HG03565 (cell line): ENCODE data around the gene TMEM51.
"Not testable (repeated sequence)": the region's sequence is repeated elsewhere in the genome, so short reads cannot be mapped to it uniquely, and the experiment has no call there.

Experiments used
- ATAC-seq: cut with Tn5 transposase; IDR thresholded peaks from one replicate; pipeline ENCODE4 v1.9.1; 2021; ENCODE audit warnings: mild to moderate bottlenecking, moderate library complexity; ENCODE audit not compliant: unreplicated experiment

Gene TMEM51

DNA sequence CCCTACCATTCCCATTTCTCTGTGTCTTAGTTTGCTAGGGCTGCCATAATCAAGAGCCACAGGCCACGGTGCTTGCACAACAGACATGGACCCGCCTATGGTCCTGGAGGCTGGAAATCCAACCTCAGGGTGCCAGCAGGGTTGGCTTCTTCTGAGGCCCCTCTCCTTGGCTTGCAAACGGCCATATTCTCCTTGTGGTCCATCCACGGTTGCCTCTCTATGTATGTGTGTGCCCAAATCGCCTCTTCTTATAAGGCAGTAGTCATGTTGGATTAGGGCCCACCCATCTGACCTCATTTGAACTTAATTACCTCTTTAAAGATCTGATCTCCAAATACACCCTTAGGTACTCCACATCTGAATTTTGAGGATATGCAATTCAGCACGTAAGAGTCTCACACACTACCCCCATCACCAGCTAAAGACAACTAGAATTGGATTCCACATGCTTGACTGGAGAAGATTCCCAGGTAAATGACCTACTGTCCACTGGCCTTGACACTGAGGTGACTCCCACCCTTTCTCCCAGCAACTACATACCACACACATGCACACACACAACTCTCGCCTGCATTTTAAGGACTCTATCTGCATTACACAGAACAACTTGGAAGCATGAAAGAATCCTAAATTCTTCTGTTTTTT lies 28.3 kb upstream of the TMEM51 start:
- ATAC-seq, result no peak

DNA sequence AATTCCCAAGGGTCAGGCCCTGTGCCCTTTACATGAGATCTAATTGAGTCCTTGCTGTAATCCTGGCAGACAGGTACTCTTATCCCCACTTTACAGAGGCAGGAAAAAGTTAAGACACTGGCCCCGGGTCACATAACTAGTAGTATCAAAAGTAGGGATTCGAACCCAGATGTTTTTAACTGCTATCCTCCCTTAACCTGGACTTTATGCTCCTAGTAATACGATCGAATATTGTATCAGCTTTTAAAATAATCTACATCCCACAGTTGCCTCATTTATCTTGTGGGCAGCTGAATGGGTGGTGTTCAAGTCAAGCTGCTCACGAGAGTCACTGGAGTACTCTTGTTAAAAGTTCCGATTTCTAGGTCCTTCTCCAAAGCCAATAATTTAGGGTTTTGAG lies 25.5 kb upstream of the TMEM51 start:
- ATAC-seq, result no peak

DNA sequence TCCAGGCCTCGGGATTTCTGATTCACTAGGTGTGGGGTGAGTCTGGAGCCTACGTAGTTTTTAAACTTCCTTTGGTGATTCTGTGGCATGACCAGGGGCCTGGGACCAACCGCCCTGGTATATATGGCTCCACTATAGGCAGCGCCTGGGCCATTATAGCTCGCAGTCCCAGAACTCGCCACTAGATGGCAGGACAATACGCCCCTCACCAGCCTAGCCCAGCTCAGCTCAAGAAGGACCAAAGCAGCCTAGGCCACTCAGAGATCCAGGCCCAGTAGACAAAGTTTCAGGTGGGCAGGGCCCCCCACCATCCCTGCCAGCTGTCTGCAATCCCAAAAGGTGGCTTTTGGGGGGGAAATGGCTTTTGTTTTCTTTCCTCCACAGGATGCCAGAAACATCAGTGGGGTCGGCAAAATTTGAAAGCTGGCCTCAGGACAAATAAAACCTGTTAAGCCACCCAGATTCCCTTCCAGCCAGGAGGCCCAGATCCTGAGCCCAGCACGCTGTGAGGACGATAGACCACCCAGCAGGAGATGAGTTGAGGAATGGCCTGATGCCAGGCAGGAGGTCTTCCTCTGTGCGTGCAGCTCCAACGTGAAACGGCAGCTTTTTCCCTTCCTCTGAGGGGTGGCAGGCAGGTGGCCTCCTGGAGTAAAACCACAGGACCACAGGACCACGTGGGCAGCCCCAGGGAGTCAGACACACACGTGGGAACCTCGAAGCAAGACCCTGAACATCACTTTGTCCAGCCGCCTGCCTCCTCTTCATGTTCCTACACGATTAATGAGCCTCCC lies 24.8 kb upstream of the TMEM51 start:
- no peak for ATAC-seq

DNA sequence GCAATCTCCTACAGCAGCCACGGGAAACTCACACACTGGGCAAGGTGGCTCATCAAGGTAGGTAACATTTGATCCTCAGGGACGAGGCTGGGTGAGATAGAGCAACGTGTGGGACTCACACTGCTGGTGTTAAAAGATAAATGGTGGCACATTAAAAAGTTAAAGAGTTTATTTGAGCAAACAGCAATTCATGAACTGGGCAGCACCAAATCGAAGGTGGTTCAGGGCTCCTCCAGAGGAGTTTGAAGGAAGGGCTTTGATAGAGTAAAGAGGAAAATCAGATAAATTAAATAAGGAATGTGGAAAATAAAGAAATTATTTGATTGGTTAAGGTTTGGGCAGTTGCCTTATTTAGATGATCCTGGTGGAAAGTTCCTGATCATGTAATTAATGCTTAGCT lies 23.6 kb upstream of the TMEM51 start:
- ATAC-seq, result no peak

DNA sequence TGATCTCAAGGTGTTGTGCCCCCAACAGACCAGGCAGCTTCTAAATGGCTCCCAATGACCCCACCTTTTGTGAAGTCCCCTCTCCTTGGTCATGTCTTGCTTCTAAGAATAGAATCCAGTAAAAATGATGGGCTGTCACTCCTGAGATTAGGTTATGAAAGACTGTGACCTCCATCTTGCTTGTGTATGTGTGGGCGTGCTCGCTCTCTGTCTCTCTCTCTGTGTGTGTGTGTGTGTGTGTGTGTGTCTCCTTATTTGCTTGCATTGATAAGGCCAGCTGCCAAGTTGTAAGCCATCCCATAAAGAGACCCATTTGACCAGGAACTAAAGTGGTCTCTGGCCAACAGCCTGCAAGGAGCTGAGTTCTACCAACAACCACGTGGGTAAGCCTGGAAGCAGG lies 22.9 kb upstream of the TMEM51 start:
- no peak for ATAC-seq

DNA sequence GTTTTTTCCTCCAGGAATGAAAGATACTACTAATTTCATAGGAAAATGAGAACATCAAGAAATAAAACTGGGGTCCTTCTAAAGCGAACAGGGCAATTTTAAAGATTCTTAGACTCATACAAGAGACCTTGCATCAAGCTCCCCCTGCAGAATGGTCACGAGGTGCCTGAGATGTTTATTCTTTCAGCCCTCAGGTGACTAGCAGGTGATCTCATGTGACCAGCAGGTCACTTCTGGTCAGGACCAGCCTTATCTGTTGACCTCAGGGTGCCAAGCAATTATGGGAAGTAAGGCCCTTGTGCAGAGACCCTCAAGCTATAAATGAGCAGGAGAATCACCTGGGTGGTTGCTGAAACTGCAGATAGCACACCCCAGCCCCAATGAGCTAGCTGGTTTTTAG lies 20.6 kb upstream of the TMEM51 start:
- no peak for ATAC-seq

DNA sequence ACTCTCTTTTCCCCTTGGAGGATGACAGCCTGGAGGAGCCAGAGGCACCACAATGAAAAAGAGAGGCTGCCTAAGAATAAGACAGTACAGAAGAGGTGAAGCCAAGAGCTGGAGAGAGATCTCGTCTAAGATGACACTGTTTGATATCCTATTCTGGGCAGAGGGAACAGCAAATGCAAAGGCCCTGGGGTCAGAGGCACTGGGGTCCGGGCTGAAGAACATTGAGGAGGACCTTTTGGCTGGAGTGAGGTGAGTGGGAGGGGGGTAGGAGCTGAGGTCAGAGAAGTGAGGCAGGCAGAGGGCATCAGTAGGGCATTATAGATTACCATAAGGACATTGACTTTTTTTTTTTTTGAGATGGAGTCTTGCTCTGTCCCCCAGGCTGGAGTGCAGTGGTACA lies 19.3 kb upstream of the TMEM51 start:
- no peak for ATAC-seq

DNA sequence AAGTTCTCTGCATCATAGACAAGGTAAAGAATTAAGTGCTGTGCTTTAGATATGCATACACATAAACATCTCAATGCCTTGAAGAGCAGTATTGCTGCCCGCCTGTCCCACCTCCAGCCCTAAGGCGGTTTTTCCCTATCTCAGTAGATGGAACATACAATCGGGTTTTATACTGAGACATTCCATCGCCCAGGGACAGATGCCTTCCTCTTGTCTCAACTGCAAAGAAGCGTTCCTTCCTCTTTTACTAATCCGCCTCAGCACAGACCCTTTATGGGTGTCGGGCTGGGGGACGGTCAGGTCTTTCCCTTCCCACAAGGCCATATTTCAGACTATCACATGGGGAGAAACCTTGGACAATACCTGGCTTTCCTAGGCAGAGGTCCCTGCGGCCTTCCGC lies 17.9 kb upstream of the TMEM51 start:
- not testable (repeated sequence) for ATAC-seq

DNA sequence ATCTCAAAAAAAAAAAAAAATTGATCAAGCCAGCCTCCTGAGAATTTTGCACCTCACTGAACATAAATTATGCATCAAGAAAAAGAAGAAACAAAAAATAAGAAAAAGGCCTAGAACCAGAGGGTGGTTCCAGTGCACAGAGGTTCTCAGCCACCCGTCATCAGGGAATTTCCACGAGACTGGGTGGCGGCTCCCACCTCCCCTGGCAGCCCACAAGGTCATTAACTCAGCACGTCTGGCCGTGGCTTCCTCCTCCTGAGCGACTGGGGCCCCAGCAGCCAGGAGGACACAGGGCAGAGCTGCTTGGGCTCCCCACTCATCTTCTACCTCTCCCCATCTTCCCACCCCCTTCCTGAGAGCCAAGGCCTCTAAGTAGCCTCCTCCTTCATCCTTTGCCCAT lies 15.7 kb upstream of the TMEM51 start:
- no peak for ATAC-seq

DNA sequence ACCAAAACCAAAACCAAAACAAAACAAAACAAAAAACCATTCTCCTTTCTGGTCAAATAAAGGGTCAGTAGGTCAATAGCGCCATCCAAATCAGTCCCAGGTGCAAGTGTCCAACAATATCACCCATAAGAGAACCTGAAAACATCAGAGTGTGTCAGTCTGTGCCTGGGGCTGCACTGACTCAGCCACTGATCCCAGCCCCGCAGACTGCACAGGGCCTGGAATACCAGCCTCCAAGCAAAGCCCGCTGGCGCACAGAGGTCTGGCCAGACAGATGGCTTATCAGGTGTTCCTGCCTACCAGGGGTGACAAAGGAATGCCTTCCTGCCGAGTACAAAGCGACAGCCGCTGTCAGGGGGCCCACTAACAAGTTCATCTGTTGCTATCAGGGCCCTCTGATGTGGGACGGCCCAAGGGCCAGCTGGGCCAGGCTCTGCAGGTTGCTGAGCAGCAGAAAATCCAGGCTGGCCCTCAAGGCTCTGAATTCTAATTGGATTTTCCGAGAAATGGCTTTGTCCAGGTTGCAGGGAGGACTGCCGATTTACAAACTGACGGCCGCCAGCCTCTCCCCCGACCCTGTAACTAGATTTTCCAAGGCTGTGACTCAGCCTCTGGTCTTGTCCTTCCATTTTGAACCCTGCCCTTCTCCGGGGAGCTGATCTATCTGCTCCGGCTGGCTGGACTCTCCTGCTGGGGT lies 13.7 kb upstream of the TMEM51 start:
- ATAC-seq, result no peak

DNA sequence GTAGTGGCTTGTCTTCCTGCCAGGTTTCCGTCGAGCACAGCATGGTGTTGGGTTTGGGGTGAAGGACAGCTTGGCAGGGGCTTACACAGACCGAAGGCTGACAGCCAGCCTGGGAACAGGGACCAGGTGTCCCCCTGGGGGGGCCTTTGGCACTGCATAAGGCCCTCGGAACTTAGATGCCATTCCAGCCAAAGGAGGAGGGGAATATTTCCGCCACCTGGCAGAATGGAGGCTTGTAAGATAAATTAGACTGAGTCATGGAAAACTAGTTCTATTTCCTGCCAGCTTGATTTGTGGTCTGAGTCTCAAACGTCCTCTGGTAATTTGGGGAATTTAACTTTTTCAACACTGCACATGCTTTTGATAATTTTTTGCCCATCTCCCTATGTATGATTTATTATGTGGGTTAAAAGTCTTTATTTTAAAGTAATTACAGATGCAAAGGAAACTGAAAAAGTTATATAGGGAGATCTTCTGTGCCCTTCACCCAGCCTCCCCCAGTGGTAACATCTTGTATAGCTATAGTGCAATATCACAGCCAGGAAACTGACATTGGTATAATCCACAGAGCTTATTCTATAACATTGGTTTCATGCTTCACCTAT lies 11.5 kb upstream of the TMEM51 start:
- no peak for ATAC-seq

DNA sequence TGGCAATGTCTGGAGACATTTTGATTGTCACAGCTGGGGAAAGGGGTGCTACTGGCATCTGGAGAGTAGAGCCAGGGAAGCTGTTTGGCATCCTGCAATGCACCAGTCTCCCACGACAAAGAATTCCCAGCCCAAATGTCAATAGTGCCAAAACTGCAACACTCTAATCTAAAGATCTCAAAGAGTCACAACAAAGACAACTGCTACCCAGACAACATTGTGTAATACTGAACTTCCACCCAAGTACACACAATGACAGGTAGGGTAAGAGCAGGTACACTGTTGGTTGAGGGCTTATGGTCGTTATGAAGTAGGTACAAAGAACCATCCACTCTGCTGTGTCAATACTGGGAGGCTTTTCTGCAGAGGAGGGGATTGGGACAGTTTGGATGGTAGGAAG lies 8.2 kb upstream of the TMEM51 start:
- no peak for ATAC-seq

DNA sequence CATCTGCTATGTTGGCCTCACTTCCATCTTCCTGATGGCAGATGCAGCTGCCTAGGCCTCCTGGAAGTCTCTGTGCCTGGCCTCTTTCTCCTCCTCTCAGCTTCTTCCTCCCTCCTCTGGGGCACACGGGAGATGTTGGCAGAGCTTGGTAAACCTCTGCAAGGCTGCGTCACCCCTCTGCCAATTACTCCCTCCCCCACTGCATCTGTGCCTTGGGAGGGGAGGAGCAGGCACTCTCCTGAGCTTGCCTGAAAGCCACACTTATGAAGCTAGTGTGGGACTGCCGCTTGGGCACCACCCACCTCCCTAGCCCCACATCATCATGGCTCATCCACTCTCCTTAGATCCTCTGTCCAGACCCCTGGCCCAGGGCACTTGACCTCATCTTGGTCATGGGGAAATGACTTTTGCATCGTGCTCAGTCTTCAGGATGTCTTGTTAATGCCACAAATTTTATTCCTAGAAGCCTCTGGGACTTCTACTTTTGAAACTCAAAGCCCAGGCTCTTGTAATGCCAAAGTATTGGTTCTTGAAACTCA lies 7.3 kb upstream of the TMEM51 start:
- no peak for ATAC-seq

DNA sequence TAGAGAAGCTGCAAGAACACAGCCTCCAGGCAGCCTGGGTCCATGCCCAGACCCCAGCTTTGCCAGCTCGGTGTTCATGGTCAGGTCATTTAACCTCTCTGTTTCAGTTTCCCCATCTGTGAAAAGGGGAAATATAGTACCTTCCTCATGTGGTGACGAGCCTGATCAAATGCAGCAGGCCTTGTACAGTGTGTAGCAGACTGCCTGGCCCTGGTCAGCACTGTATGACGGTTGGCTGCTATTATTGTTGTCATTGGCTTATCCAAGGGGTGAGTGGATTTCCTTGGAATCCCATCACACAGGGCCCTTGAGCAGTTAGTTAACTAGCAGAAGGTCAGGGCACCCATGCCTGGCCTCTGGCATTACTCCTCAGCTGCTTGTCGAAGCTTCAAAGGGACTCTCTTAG lies 6.6 kb upstream of the TMEM51 start:
- ATAC-seq, result no peak

DNA sequence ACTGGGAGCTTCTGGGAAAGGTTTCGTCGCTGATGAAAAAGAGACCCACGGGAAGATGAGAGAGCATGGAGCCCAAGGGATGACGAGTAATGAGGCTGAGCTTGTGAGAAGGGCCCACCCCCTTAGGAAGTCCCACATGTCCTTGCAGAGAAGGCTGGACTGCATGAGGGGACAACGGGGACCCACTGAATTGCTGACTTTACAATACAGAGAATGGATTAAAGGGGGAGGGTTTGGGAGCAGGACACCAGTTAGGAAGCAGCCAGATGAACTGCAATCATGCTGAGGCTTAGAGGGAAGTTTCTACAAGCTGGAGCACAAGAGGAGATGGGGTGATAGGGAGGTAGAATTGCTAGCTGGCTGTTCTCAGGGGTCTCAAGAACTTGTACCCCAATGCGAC lies 5.5 kb upstream of the TMEM51 start:
- no peak for ATAC-seq

DNA sequence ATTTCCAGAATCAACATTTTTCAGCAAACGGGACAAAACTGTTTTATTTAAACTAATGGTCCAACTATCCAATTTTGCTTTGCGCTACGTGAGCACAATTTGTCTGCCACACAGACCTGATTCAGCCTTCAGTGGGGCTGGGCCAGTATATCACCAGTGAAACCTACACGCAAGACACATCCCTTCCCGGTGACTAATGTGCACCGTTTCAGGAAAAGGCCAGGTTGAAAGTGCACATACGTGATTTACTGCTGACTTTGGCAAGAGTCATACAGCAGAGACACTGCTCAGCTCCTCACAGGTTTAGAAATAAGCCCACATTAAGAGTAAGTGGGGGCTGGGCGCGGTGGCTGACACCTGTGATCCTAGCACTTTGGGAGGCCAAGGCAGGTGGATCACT lies 5.1 kb upstream of the TMEM51 start:
- ATAC-seq, result no peak

DNA sequence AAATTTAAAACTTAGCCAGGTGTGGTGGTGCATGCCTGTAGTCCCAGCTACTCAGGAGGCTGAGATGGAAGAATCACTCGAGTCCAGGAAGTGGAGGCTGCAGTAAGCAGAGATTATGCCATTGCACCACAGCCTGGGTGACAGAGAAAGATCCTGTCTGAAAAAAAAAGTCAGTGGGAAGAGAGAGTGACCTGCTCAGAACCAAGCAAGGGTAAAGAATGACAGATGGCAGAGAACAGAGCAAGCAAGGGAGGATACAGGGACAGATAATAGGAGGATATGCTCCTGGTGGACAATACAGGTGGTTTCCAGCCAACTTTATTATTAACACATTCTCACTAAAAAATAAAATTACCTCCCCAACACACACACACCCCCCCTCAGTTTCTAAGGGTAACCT lies 4.6 kb upstream of the TMEM51 start:
- ATAC-seq, result no peak

DNA sequence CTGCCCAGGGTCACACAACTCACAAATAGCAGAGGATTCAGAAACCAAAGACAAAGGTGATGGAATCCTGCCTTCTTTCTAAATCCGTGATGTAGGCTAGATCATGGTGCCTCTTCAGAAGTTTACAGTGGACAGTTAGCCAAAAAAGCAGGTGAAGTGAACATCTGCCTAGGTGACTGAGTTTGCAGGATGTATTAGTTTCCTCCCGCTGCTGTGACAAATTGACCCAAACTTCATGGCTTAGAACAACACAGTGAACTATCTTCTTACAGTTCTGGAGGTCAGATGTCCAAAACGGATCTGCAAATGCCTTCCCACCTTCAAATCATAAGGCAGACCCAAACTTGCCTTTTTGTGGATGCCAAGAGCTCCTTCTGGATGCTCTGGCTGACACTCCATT lies 3.2 kb upstream of the TMEM51 start:
- ATAC-seq, result no peak

DNA sequence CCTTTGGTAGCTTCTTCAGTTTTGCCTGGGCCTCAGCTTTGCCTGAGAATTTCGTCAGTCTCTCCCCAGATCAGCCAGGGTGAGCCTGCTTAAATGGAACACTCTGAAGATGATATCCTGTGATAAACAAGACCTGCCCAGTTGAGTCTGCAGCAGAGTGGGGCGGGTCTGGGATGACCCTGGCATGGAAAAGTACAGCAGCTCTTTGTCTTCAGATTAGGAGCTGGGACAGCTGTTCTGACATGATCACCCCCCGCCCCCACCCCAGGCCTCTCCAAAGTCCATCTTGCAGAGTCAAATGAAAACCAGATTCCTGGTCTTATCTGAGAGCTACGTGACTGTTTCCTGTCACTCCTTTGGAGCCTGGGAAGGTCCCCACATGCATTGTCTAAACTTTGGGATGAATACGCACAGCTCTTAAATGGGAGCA lies 2.2 kb upstream of the TMEM51 start:
- no peak for ATAC-seq

DNA sequence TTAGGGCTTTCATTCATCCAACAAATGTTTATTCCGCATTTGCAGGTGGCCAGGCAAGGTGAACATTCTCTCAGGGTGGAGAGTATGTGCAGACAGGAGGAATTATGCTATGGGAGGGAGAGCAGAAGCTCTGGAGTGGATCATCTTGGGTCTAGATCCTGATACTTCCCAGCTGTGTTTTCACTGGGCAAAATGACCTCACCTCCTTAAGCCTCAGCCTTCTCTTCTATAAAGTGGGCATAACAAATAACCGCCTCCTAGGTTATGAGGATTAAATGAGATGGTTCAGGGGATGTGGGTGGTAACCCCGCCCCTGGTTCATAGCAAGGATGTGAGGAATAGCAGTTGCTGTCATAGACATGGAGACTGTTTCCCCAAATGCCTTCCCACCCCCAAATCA lies 1.7 kb upstream of the TMEM51 start:
- no peak for ATAC-seq
